GM21529 (cell line): ENCODE measurements around the gene SEMA3A.

ENCODE experiments used
- ATAC-seq: cut with Tn5 transposase; IDR thresholded peaks from one replicate; pipeline ENCODE4 v1.9.1; 2021; ENCODE audit not compliant: unreplicated experiment

SEMA3A gene

GRCh38 chr7:84112771-84113170 is 81.8 kb downstream of the SEMA3A start:
- ATAC-seq, result no peak

GRCh38 chr7:84111842-84112241 is 82.7 kb downstream of the SEMA3A start:
- ATAC-seq, result no peak

GRCh38 chr7:84110400-84110799 is 84.2 kb downstream of the SEMA3A start:
- ATAC-seq, result no peak

- no peak for ATAC-seq
Measured at GRCh38 chr7:84108787-84109186, 85.8 kb downstream of the SEMA3A start.

DNA sequence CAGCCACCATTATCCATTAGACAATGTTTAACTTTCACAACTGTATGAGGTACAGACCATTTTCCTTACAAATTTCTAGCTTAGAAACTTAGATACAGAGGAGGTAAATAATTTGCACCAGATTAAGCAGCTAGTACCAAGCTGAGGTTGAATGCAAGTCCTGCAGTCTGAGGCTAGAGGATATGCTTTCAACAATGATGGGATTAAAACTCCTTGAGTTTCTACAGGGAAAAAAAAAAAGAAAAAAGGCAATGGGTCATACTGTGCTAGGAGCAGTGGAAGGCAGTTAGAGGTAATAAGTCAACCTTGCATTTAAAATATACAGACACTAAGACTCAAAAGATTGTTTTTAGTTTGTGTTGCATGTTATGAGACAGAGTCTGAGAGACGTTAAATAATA is 86.5 kb downstream of the SEMA3A start:
- no peak for ATAC-seq

DNA sequence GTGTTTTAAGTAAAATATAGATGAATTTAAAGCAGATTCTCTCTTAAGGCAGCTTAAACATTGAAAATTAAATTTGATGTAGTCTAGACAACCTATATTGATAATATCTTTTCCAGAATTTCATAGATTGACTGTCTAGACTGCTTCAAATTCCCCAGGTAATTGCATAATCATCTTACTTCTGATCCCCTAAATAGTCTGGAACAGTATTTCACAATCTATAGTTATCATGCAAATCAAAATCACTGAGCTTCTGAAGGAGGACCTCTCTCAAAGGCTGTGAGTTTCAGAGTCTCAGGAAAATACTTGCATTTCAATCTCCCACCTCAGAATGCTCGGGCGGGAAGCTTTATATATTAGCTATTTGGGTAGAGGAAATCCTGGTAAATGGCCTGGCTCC is 87.3 kb downstream of the SEMA3A start:
- ATAC-seq, result no peak

DNA sequence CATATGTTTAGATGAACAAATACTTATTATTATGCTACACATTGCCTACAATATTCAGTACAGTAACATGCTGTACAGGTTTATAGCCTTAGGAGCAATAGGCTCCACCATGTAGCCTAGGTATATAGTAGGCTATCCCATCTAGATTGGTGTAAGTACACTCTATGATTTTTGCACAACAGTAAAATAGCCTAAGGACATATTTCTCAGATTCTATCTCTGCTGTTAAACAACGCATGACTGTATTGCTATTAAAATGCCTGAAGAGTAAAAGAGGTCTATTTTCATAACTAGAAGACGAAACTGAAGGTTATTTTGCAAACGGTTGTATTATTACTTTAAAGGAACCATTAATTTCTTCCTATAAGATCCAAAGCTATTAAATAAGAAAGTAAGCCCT is 88.3 kb downstream of the SEMA3A start:
- ATAC-seq, result no peak

DNA sequence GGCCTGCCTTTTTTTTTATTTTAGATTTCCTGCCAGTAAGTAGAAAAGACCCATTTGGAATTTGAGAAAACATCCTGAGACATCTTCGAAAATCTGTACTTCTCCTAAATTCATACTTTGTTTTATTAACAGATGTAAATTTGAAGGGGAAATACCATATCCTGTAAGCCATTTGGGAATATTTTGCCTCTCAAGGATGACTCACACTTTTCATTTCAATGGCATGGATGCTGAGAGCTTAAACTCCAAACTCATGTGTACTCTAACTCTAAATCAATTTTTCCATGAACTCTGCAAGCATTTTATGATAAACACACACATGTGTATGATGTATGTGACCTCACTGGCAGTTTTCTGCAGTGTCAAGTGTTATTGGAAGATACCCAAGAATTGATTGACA is 89.0 kb downstream of the SEMA3A start:
- no peak for ATAC-seq

GRCh38 chr7:84104826-84105225 is 89.8 kb downstream of the SEMA3A start:
- ATAC-seq, result no peak

DNA sequence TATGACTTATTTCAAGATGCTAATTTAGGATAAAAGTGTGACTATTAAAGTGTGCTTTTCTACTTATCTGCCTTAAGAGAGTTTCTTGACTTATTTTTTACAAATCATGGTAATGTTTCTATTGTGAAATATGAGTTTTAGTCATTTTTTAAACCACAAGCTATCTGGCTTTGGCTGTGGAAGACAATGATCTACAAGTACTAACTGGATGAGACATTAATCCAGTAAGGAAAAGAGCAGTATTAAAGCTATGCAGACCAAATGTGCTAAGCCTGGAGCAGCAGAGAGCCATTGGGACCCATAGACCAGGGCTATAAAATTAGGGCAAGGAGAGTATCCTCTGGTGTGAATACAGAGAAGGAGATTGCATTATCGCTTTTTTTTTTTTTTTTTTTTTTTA is 92.4 kb downstream of the SEMA3A start:
- ATAC-seq, result no peak

DNA sequence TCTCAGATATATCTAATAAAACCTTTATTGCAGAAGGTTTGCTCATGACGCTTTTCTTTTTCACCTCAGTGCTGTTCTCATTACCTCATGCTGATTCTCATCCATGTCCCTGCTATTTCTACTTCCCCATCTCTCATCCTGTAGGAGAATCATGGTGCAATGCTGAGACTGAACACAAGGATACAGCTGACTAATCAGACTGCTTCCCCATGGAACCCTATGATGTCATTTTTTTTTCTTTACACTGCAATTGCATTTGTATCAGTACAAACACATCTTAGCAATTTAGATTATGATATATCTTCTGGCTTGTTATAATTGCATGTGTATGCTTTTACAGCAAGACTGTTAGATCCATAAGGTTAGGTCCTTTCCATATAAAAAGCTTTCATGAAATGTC is 93.7 kb downstream of the SEMA3A start:
- no peak for ATAC-seq

DNA sequence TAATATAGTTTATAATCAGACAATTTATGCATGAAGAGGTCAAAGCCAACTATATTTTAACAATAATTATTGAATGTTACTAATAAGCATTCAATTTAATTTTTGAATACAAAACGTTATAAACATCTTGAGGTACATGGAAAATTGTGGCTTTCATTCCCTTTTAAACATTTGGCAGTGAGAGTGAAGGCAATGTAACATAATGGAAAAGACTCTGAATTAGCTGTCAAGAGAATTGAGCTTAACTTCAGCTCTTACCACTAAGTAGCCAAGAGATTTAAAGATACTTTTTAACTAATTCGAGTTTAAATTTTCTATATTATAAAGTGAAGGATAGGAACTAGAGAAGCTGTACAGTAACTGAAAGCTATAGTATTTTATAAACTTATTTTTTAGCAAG is 98.6 kb downstream of the SEMA3A start:
- no peak for ATAC-seq

DNA sequence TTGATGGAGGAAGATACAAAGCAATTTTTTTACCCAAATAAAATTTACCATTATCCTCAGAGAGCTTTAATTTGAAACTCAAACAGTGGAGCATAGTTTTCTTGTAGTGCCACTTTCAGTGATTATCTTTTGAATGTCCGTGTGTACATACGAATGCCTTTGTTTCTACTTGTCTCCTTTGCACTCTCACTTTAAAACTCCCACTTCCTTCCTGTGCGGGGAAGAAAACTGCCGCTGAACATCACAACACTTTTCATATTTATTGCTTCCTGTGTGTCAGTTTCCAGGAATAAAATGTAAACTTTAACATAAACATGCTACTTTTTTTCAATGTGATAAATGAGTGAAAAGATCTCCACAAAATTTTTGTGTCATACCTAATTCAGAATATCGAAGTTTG is 102.4 kb downstream of the SEMA3A start:
- no peak for ATAC-seq

DNA sequence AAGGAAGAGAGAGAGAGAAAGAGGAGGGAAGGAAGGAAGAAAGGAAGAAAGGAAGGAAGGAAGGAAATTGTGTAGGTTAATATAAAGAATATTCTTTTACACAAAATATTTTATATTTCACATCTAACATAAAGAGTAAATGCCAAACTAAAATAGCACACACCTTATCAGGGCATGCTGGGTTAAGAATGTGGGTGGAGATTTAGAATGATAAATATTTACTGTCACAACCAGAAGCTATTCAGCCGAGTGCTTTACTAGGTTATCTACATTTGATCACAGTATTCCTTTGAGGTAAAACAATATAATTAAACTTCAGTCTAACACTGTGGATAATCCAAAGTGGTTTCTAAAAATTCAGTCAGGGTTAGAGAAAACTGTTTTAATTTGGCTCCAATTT is 103.3 kb downstream of the SEMA3A start:
- no peak for ATAC-seq

GRCh38 chr7:84088802-84089201 is 105.8 kb downstream of the SEMA3A start:
- ATAC-seq, result no peak

DNA sequence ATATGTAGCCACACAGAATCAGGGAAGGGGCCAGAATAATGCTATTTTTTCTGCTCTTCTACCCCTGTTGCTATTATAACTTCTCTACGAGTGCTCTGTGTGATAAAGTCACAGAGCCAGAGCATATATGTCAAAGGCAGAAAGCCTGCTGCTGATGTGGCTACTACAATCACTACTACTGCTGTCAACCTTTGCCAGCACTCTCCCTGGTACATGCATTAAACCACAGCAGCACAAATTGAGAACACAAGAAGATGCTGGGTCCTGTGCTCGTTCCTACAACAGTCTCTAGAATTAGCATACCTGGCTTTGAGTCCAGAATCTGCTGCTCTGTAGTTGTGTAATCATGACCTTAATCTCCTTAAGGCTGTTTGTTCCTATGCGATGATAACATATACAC is 108.6 kb downstream of the SEMA3A start:
- no peak for ATAC-seq

- no peak for ATAC-seq
Measured at GRCh38 chr7:84085147-84085546, 109.4 kb downstream of the SEMA3A start.

DNA sequence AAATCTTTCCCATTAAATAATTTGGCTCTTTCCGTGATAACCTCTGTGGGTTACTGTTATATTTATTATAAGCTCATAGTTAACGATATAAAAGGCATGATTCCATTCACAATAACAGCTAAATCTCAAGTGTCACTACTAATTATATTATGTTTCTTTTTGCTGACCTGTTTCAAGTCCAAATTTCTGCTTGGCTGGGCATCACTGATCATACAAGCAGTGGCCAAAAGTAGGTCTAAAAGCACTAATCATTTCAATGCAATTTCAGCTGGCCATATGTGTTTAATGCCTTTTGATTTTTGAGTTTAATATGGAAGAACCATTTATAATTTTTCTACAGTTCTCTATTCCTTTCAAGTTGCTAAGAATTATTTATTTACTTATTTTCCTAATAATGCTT is 110.7 kb downstream of the SEMA3A start:
- no peak for ATAC-seq

DNA sequence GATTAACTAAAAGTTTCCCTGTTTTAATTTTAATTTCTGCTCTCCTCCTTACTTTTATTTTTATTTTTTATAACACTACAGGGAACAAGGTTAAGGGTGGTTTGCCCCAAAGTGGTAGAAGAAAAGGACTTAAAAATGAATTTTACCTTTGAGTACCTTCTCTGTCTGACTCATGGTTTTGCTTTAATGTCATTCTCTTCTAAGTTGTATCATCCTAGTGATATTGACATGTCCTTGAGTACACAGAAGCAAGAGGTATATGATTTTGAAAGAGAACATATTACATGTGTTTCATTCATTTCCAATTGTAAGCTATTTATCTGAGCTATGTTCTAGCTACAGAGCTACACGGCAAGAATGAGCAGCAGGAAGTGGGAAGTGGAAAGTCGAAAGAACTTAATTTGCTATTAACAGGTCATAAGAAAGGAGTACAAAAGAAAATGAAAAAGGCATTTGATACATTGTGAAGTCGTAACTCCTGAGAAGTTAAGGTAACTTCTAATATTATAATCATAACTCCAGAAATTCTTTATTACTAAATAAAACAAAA is 112.5 kb downstream of the SEMA3A start:
- no peak for ATAC-seq

- ATAC-seq, result no peak
Measured at GRCh38 chr7:84077336-84077735, 117.3 kb downstream of the SEMA3A start.

DNA sequence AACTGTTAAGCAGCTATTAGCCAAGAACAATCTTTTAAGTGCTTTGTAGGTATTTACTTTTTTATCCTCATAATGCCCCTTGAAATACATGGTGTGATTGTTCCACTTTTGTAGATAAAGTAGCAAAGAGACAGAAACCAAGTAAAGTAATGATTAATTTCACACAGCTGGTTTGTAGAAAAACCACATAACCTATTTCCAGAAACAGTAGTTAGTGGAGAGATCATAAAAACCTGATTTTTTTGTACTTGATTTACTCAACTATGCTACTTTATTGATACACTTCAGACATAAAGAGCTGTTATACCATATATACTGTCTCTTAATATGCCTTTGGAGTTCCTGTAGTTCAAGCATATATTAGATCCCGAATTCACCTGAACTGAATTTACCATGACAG is 118.4 kb downstream of the SEMA3A start:
- ATAC-seq, result no peak

- no peak for ATAC-seq
Measured at GRCh38 chr7:84073186-84073875, 121.3 kb downstream of the SEMA3A start.

GRCh38 chr7:84070770-84071169 is 123.8 kb downstream of the SEMA3A start:
- no peak for ATAC-seq
